SKM-1 treated with dmso at 0.1 percent for 144 hours (cell line): Measurements from ENCODE around the gene PDE11A.

Experiments used
- DNase-seq: peaks from one replicate; lab custom pipeline; 2025; ENCODE audit not compliant: unreplicated experiment; lab: John Stamatoyannopoulos, UW

Gene PDE11A

GRCh38 chr2:177639262-177639914 is 433.2 kb downstream of the PDE11A start:
- no peak for DNase-seq

GRCh38 chr2:177638507-177638906 is 434.1 kb downstream of the PDE11A start:
- DNase-seq: no peak

- no peak for DNase-seq
Observed at GRCh38 chr2:177636672-177637071, 435.9 kb downstream of the PDE11A start.

- DNase-seq: no peak
Observed at GRCh38 chr2:177635696-177636095, 436.9 kb downstream of the PDE11A start.

- no peak for DNase-seq
Observed at GRCh38 chr2:177633910-177634294, 438.7 kb downstream of the PDE11A start.

GRCh38 chr2:177633111-177633510 is 439.5 kb downstream of the PDE11A start:
- no peak for DNase-seq

- no peak for DNase-seq
Observed at GRCh38 chr2:177631680-177632079, 440.9 kb downstream of the PDE11A start.

- DNase-seq: no peak
Observed at GRCh38 chr2:177629357-177630024, 443.1 kb downstream of the PDE11A start.

- no peak for DNase-seq
Observed at GRCh38 chr2:177628831-177629230, 443.7 kb downstream of the PDE11A start.

GRCh38 chr2:177625744-177626650 is 446.6 kb downstream of the PDE11A start:
- DNase-seq: no peak

GRCh38 chr2:177622521-177622920 is 450.1 kb downstream of the PDE11A start:
- no peak for DNase-seq

- no peak for DNase-seq
Observed at GRCh38 chr2:177619986-177620385, 452.6 kb downstream of the PDE11A start.

- DNase-seq: no peak
Observed at GRCh38 chr2:177619461-177619860, 453.1 kb downstream of the PDE11A start.

- DNase-seq: peak; percentile 86
Observed at GRCh38 chr2:177618255-177619253, 454.0 kb downstream of the PDE11A start.

- no peak for DNase-seq
Observed at GRCh38 chr2:177617849-177618248, 454.7 kb downstream of the PDE11A start.

- DNase-seq: no peak
Observed at GRCh38 chr2:177616731-177617130, 455.8 kb downstream of the PDE11A start.

- no peak for DNase-seq
Observed at GRCh38 chr2:177616066-177616465, 456.5 kb downstream of the PDE11A start.

GRCh38 chr2:177612659-177613058 is 459.9 kb downstream of the PDE11A start:
- DNase-seq: no peak

GRCh38 chr2:177611310-177611886 is 461.2 kb downstream of the PDE11A start:
- DNase-seq: no peak

GRCh38 chr2:177610813-177611212 is 461.8 kb downstream of the PDE11A start:
- no peak for DNase-seq
